Bronchial epithelial cell (primary cell): Measurements from ENCODE around the gene ANO5. TPM values are rescaled to one million over a fixed set of nuclear protein-coding genes. Genes with fewer than 3 reads are reported as not detected.
A peak's percentile ranks its signal among the peaks of the same experiment; 100 is the strongest.

Source experiments
- DNase-seq: peaks from one replicate; pipeline ENCODE4 v3.0.0-alpha.2; 2010; ENCODE audit warnings: low read depth
- FAIRE-seq: peaks from 2 replicates; lab custom pipeline; 2011; peaks lifted over from hg19 to GRCh38; lab: Jason Lieb, UNC
- H3K27me3 ChIP-seq: 2 replicates; pipeline ENCODE4 v1.5.1; 2011; ENCODE audit warnings: low read length; ENCODE audit not compliant: control insufficient read depth, insufficient read depth
- H3K36me3 ChIP-seq: 2 replicates; pipeline ENCODE4 v1.5.1; 2011; ENCODE audit warnings: low read length; ENCODE audit not compliant: control insufficient read depth, insufficient read depth
- H3K4me3 ChIP-seq: 2 replicates; pipeline ENCODE4 v1.5.1; 2011; ENCODE audit warnings: mild to moderate bottlenecking, low read depth, low read length, control low read depth
- total RNA-seq: library from RNA; depleted of rRNA; stranded (reverse); fragments of >200 nt; gene quantifications from 2 replicates; pipeline ENCODE4 v1.2.1, GENCODE V29; 2014
- TF ChIP-seq, protein P1 (sequence below): IDR thresholded peaks from 2 replicates; pipeline ENCODE4 v1.5.1; 2011; ENCODE audit warnings: mild to moderate bottlenecking, moderate library complexity, low read length, control low read depth, inconsistent platforms; ENCODE audit not compliant: insufficient read depth, severe bottlenecking

Gene ANO5
- total RNA-seq, 1 donor from 2014 or later, result 0.26 TPM

- TF ChIP-seq, protein P1, sequence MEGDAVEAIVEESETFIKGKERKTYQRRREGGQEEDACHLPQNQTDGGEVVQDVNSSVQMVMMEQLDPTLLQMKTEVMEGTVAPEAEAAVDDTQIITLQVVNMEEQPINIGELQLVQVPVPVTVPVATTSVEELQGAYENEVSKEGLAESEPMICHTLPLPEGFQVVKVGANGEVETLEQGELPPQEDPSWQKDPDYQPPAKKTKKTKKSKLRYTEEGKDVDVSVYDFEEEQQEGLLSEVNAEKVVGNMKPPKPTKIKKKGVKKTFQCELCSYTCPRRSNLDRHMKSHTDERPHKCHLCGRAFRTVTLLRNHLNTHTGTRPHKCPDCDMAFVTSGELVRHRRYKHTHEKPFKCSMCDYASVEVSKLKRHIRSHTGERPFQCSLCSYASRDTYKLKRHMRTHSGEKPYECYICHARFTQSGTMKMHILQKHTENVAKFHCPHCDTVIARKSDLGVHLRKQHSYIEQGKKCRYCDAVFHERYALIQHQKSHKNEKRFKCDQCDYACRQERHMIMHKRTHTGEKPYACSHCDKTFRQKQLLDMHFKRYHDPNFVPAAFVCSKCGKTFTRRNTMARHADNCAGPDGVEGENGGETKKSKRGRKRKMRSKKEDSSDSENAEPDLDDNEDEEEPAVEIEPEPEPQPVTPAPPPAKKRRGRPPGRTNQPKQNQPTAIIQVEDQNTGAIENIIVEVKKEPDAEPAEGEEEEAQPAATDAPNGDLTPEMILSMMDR, result no peak
- no peak for FAIRE-seq
Measured at GRCh38 chr11:22179626-22180025, 13.3 kb upstream of the ANO5 start.

DNA sequence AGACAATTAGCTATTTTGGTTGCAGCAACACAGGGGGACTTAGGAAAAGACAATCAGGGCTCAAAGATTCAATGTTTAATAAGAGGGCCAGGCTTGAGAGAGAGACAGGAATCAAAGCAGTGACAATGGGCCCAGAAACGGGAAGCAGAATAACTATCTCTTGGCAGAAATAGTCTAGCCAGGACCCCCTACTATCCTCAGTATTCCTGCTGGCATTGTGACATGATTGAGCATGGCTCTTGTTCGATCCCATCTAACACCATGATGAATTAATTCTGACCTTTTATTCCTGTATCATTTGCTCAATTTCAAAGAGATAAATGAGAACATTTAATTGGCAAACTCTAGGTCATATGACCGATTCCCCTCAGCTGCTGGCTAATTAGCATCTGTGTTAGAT, 12.8 kb upstream of the ANO5 start:
- DNase-seq, result no peak
- no peak overlapping the region for H3K4me3 ChIP-seq
- H3K36me3 ChIP-seq, result no peaks in the 10 kb centered on the region
- no peaks in the 10 kb centered on the region for H3K27me3 ChIP-seq
- TF ChIP-seq, protein P1, result no peak
- FAIRE-seq, result no peak

More at GRCh38 chr11:22179626-22180025, 13.3 kb upstream of the ANO5 start:
- no peaks in the 10 kb centered on the region for H3K27me3 ChIP-seq
- H3K36me3 ChIP-seq, result no peaks in the 10 kb centered on the region
- H3K4me3 ChIP-seq, result no peak overlapping the region
- no peak for DNase-seq

GRCh38 chr11:22189660-22190059, 3.2 kb upstream of the ANO5 start:
- DNase-seq (no peak), FAIRE-seq (no peak)
- peaks cover 15% of the 10 kb centered on the region for H3K27me3 ChIP-seq
- TF ChIP-seq, protein P1, result no peak
- H3K4me3 ChIP-seq, result no peak overlapping the region
- no peaks in the 10 kb centered on the region for H3K36me3 ChIP-seq

- H3K27me3 ChIP-seq, result peaks cover 15% of the 10 kb centered on the region
- TF ChIP-seq, protein P1, result no peak
- no peak for DNase-seq
- no peak overlapping the region for H3K4me3 ChIP-seq
- H3K36me3 ChIP-seq, result no peaks in the 10 kb centered on the region
- no peak for FAIRE-seq
Measured at GRCh38 chr11:22190827-22191463, 1.9 kb upstream of the ANO5 start.

DNA sequence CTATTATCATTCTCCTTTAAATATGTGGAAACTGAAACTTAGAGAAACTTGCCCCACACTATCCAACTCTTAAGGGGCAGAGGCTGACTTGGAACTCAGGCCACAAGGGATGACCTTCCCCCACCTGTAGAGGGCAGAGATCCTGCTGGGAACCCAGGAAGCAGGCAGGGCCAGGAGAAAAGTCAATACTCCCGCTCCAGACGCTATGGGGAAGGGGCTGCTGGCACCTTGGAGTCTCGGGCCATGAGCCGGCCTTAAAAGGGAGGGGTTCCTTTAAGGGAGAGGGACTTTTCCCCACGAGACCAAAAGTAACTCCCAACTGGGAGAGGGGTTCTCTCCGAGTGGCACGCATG, 620 bp upstream of the ANO5 start:
- DNase-seq (peak; percentile 1), FAIRE-seq (no peak)
- Histone ChIP-seq H3K27me3 (peaks cover 15% of the 10 kb centered on the region), H3K36me3 (no peaks in the 10 kb centered on the region), H3K4me3 (peak overlapping the region; percentile 30)
- TF ChIP-seq, protein P1, result peak; percentile 14
